HEK293 (cell line): ENCODE results near the gene ZNF579.

ENCODE experiments used
- CTCF ChIA-PET: fragments of 350-600 bp; formaldehyde crosslinking; extraction: SDS; loops from one replicate; lab custom pipeline; 2021; ENCODE audit warnings: antibody characterized with exemption; lab: Yijun Ruan, JAX
- POLR2A ChIA-PET: fragments of 300-600 bp; formaldehyde crosslinking; extraction: SDS; loops from one replicate; lab custom pipeline; 2020; ENCODE audit warnings: antibody characterized with exemption, inconsistent platforms; lab: Yijun Ruan, JAX
- H3K27ac ChIP-seq: fragments of 200-500 bp; sonication (Bioruptor generic); 2 replicates; pipeline ENCODE4 v1.5.1; 2014; ENCODE audit warnings: low read depth, low read length, control low read depth, inconsistent platforms; ENCODE audit errors: extremely low read depth
- H3K36me3 ChIP-seq, 2 experiments: fragments of 200-500 bp in 1 of 2; sonication (Bioruptor generic) in 1 of 2; 1 replicate in 1 of 2; 2 replicates in 1 of 2; pipeline ENCODE4 v1.5.1; 2014 to 2017; ENCODE audit warnings: inconsistent platforms in 2 of 2, low read length in 2 of 2; ENCODE audit not compliant: control insufficient read depth in 2 of 2, insufficient read depth in 1 of 2
- H3K4me1 ChIP-seq: fragments of 200-500 bp; sonication (Bioruptor generic); 2 replicates; pipeline ENCODE4 v1.5.1; 2014; ENCODE audit warnings: mild to moderate bottlenecking, low read length, inconsistent platforms; ENCODE audit not compliant: control insufficient read depth, insufficient read depth
- H3K4me3 ChIP-seq: 2 replicates; pipeline ENCODE4 v1.5.1; 2011; ENCODE audit warnings: low read depth, mild to moderate bottlenecking, control low read depth, low read length, moderate library complexity
- H3K9me3 ChIP-seq: fragments of 200-500 bp; sonication (Bioruptor generic); 2 replicates; pipeline ENCODE4 v1.5.1; 2014; ENCODE audit warnings: low read depth, low read length, inconsistent platforms; ENCODE audit not compliant: control insufficient read depth, insufficient read depth
- KLF8 ChIP-seq: fragments of 450-650 bp; formaldehyde crosslinking; IDR thresholded peaks from 2 replicates; pipeline ENCODE4 v1.5.1; 2016; ENCODE audit warnings: missing biosample characterization, missing genetic modification characterization
- KLF9 ChIP-seq: fragments of 450-650 bp; formaldehyde crosslinking; IDR thresholded peaks from 2 replicates; pipeline ENCODE4 v1.5.1; 2016; ENCODE audit warnings: missing biosample characterization, missing genetic modification characterization, low read depth
- OSR2 ChIP-seq: fragments of 450-650 bp; formaldehyde crosslinking; IDR thresholded peaks from 2 replicates; pipeline ENCODE4 v1.5.1; 2016; ENCODE audit warnings: missing biosample characterization, missing genetic modification characterization
- REST ChIP-seq: fragments of 450-650 bp; formaldehyde crosslinking; IDR thresholded peaks from 2 replicates; pipeline ENCODE4 v1.5.1; 2016; ENCODE audit warnings: missing biosample characterization, missing genetic modification characterization
- SCRT2 ChIP-seq: fragments of 450-650 bp; formaldehyde crosslinking; IDR thresholded peaks from 2 replicates; pipeline ENCODE4 v1.5.1; 2016; ENCODE audit warnings: missing biosample characterization, missing genetic modification characterization
- SP7 ChIP-seq: fragments of 450-650 bp; formaldehyde crosslinking; IDR thresholded peaks from 2 replicates; pipeline ENCODE4 v1.5.1; 2016; ENCODE audit warnings: missing biosample characterization, missing genetic modification characterization
- ZBTB26 ChIP-seq: fragments of 450-650 bp; formaldehyde crosslinking; optimal IDR thresholded peaks from 2 replicates; pipeline ENCODE3; 2016; ENCODE audit warnings: missing biosample characterization, mild to moderate bottlenecking, missing genetic modification characterization
- ZBTB49 ChIP-seq: fragments of 450-650 bp; formaldehyde crosslinking; IDR thresholded peaks from 2 replicates; pipeline ENCODE4 v1.5.1; 2016; ENCODE audit warnings: missing biosample characterization, missing genetic modification characterization, low read depth
- ZNF114 ChIP-seq: fragments of 450-650 bp; formaldehyde crosslinking; IDR thresholded peaks from 2 replicates; pipeline ENCODE4 v1.5.0; 2017; ENCODE audit warnings: missing biosample characterization, missing genetic modification characterization
- ZNF16 ChIP-seq: fragments of 450-650 bp; formaldehyde crosslinking; IDR thresholded peaks from 2 replicates; pipeline ENCODE4 v1.5.1; 2016; ENCODE audit warnings: low read depth, missing biosample characterization, missing genetic modification characterization
- ZNF169 ChIP-seq: fragments of 450-650 bp; formaldehyde crosslinking; IDR thresholded peaks from 2 replicates; pipeline ENCODE4 v1.5.1; 2016; ENCODE audit warnings: missing biosample characterization, missing genetic modification characterization
- ZNF37A ChIP-seq: fragments of 450-650 bp; IDR thresholded peaks from 2 replicates; pipeline ENCODE4 v1.5.1; 2018; ENCODE audit warnings: missing biosample characterization, missing genetic modification characterization
- ZNF394 ChIP-seq: fragments of 450-650 bp; formaldehyde crosslinking; IDR thresholded peaks from 2 replicates; pipeline ENCODE4 v1.5.1; 2016; ENCODE audit warnings: missing biosample characterization, missing genetic modification characterization, mild to moderate bottlenecking, moderate library complexity, borderline replicate concordance
- ZNF510 ChIP-seq: fragments of 450-650 bp; formaldehyde crosslinking; IDR thresholded peaks from 2 replicates; pipeline ENCODE4 v1.5.1; 2018; ENCODE audit warnings: mild to moderate bottlenecking, missing genetic modification characterization, missing biosample characterization; ENCODE audit not compliant: insufficient replicate concordance
- ZNF549 ChIP-seq: fragments of 450-650 bp; IDR thresholded peaks from 2 replicates; pipeline ENCODE4 v1.5.1; 2018; ENCODE audit warnings: missing biosample characterization, missing genetic modification characterization, mild to moderate bottlenecking, inconsistent platforms, moderate library complexity
- ZNF560 ChIP-seq: fragments of 450-650 bp; formaldehyde crosslinking; IDR thresholded peaks from 2 replicates; pipeline ENCODE4 v1.5.1; 2017; ENCODE audit warnings: missing biosample characterization, missing genetic modification characterization, borderline replicate concordance
- ZNF561 ChIP-seq: fragments of 450-650 bp; IDR thresholded peaks from 2 replicates; pipeline ENCODE4 v1.5.1; 2018; ENCODE audit warnings: missing biosample characterization, missing genetic modification characterization, borderline replicate concordance
- ZNF639 ChIP-seq: fragments of 450-650 bp; formaldehyde crosslinking; IDR thresholded peaks from 2 replicates; pipeline ENCODE4 v1.5.1; 2016; ENCODE audit warnings: missing biosample characterization, missing genetic modification characterization
- ZNF660 ChIP-seq: fragments of 450-650 bp; IDR thresholded peaks from 2 replicates; pipeline ENCODE4 v1.5.1; 2018; ENCODE audit warnings: missing biosample characterization, mild to moderate bottlenecking, missing genetic modification characterization
- ZNF837 ChIP-seq: fragments of 450-650 bp; formaldehyde crosslinking; IDR thresholded peaks from 2 replicates; pipeline ENCODE4 v1.5.1; 2016; ENCODE audit warnings: missing biosample characterization, missing genetic modification characterization
- ZNF843 ChIP-seq: fragments of 450-650 bp; formaldehyde crosslinking; IDR thresholded peaks from 2 replicates; pipeline ENCODE4 v1.5.1; 2016; ENCODE audit warnings: missing biosample characterization, missing genetic modification characterization
- TF ChIP-seq, protein P1 (sequence below): fragments of 450-650 bp; formaldehyde crosslinking; IDR thresholded peaks from 2 replicates; pipeline ENCODE4 v1.5.1; 2016; ENCODE audit warnings: missing biosample characterization, missing genetic modification characterization

Gene ZNF579

GRCh38 chr19:55581823-55582223 lies 1.2 kb upstream of the ZNF579 start:
- H3K9me3 ChIP-seq, result no peaks in the 10 kb centered on the region
- H3K36me3 ChIP-seq, result peaks cover 3 to 18% of the 10 kb centered on the region in 2 experiments; a peak in 2 of 3 replicates
- H3K4me3 ChIP-seq, result no peak overlapping the region
- CTCF ChIA-PET, result interaction anchor here (0.7 to 1.6 kb wide), 3 partner anchors 25 to 77 kb away, joined by 3 to 8 read pairs (median 4); no protein-coding TSS in a partner anchor
- H3K27ac ChIP-seq, result no peak overlapping the region
- peaks cover 9% of the 10 kb centered on the region; the same call in 1 of the 2 replicates for H3K4me1 ChIP-seq
- POLR2A ChIA-PET, result interaction anchor here (0.6 to 3.2 kb wide), 2 partner anchors 17 to 105 kb away, joined by 12 to 21 read pairs; partner anchors contain the start of genes FIZ1 and ZNF524
- TF ChIP-seq ZNF843 (tag by site-specific recombination), result no peak
- TF ChIP-seq ZNF837 (tag by site-specific recombination), result no peak
- TF ChIP-seq ZNF639 (tag by site-specific recombination), result no peak
- peak; percentile 16; the same call in 1 of the 2 replicates for TF ChIP-seq SCRT2 (tag by site-specific recombination)
- no peak for TF ChIP-seq ZNF37A (tag by site-specific recombination)
- no peak for TF ChIP-seq ZNF114
- no peak for TF ChIP-seq OSR2 (tag by site-specific recombination)

DNA sequence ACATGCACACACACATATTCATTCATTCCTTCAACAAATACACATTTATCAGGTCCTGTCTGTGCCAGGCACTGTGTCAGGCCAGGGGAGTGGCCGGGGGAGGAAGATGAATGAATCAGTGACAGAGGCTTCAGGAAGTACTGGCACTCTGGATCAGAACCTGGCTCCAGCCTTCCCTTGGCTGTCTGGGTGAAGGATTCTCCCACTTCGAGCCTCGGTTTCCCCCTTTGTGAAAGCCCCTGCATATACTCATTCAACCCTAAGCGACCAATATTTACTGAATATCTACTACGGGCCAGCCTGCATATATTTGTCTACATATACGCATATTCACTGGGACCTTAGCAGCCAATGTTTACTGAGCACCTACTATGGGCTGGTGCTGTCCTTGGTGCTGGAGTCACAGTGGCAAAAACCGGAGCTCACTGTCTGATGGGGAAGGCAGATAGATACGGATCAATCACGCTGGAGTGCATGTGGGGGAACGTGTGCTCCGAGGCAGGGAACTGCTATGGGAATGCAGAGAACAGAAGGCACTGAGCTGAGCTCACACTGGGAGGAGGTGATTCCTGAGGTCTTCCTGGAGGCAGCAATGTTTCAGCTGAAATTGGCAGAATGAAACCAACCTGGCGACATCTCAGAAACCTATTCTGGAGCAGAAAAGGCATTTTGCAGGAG lies 636 bp upstream of the ZNF579 start:
- Histone ChIP-seq H3K9me3 (no peaks in the 10 kb centered on the region), H3K4me3 (peak overlapping the region; percentile 100), H3K4me1 (0 out of 2 replicates have a peak, but pooled peaks cover 4% of the 10 kb centered on the region), H3K36me3 (peaks cover 7 to 20% of the 10 kb centered on the region in 2 experiments; a peak in 2 of 3 replicates), H3K27ac (0 out of 2 replicates have a peak overlapping the region, but pooled peaks have one; percentile 24)
- POLR2A ChIA-PET, result interaction anchor here (0.6 to 3.2 kb wide), 5 partner anchors 9 to 104 kb away, joined by 3 to 21 read pairs (median 6); partner anchors contain the start of genes FIZ1 and ZNF524
- CTCF ChIA-PET, result interaction anchor here (0.6 to 1.6 kb wide), 4 partner anchors 12 to 76 kb away, joined by 3 to 8 read pairs (median 4); no protein-coding TSS in a partner anchor
- no peak for TF ChIP-seq ZNF510 (tag by site-specific recombination)
- TF ChIP-seq ZBTB49, result no peak
- TF ChIP-seq ZNF560, result no peak
- 0 out of 2 replicates have a peak, but pooled peaks have one; percentile 4 for TF ChIP-seq ZNF660
- TF ChIP-seq ZNF561, result no peak
- TF ChIP-seq KLF9, result 0 out of 2 replicates have a peak, but pooled peaks have one; percentile 13
- no peak for TF ChIP-seq ZNF16 (tag by site-specific recombination)
- TF ChIP-seq ZNF169 (tag by site-specific recombination), result no peak
- TF ChIP-seq REST, result peak; percentile 97
- TF ChIP-seq, protein P1, sequence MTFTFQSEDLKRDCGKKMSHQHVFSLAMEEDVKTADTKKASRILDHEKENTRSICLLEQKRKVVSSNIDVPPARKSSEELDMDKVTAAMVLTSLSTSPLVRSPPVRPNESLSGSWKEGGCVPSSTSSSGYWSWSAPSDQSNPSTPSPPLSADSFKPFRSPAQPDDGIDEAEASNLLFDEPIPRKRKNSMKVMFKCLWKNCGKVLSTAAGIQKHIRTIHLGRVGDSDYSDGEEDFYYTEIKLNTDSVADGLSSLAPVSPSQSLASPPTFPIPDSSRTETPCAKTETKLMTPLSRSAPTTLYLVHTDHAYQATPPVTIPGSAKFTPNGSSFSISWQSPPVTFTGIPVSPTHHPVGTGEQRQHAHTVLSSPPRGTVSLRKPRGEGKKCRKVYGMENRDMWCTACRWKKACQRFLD (tag by site-specific recombination), result no peak
- TF ChIP-seq KLF8, result no peak
- TF ChIP-seq ZNF394, result 0 out of 2 replicates have a peak, but pooled peaks have one; percentile 9
- no peak for TF ChIP-seq SP7 (tag by site-specific recombination)
- no peak for TF ChIP-seq ZBTB26 (tag by site-specific recombination)
- no peak for TF ChIP-seq ZNF549
- TF ChIP-seq ZNF114, result no peak
